GM18499 (cell line): ENCODE results near the gene SORL1-AS1.

ENCODE experiments used
- ATAC-seq: cut with Tn5 transposase; IDR thresholded peaks from one replicate; pipeline ENCODE4 v1.9.1; 2021; ENCODE audit warnings: moderate number of reproducible peaks; ENCODE audit not compliant: insufficient read depth, unreplicated experiment

The SORL1-AS1 gene

DNA sequence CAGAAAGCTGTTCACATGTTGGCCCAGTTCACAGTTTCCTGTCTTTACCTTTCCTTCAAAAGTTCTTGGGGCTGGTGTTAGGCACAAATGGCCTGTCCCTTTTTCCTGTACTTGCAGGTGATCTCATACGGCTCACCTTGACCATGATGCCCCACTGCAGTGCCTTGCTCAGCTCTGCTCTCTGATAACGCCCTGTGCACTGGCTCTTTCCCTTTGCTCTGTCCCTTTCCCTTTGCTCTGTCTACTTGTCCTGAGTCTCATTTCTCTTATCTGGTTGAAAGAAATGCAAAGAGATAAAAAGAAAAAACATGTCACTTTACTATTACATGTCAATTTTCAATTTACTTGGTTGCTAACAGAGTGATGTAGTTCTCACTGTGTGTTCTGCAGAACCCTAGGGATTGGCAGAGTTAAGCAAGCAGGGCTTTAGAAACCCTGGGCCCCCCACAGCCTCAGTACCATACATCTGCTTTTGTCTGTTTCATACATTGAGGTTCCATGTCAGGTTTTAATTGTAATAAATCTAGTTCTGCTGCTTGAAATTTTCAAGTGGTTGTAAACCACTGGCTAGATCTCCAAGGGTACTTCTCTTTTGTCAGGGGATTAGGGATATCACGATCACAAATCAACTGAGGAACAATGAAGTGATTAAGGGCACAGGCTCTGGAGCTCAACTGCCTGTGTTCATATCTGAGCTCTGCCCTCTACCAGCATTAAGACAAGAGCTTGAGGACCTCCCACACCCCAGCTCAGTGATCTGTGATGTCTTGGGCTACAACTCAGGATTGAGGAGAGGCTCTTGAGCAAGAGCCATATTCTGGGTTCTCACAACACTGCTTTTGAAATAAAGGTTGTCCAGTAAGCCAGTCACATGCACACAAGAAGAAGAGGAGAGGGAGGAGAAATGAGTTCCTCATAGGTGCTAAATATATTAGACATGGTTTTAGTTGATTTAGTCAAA is 16.9 kb downstream of the SORL1-AS1 start:
- no peak for ATAC-seq

DNA sequence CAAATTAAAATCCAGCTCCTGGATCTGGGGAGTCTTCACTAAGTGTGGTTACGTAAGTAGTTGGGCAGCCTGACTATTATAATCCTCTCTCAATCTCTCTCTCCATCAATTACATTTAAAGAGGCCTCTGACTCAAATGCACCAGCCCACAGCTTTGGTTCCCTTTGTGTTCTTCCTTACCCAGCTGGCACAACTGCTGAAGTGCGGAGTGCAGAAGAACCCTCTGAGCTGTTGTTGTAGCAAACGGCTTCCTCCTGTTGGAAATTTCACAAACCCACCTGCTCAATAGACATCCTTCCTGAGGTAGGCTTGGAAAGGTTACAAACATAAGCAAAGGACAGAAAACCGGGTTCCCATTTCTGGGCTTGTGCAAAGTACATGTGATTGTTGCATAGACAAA is 17.6 kb downstream of the SORL1-AS1 start:
- ATAC-seq, result no peak

DNA sequence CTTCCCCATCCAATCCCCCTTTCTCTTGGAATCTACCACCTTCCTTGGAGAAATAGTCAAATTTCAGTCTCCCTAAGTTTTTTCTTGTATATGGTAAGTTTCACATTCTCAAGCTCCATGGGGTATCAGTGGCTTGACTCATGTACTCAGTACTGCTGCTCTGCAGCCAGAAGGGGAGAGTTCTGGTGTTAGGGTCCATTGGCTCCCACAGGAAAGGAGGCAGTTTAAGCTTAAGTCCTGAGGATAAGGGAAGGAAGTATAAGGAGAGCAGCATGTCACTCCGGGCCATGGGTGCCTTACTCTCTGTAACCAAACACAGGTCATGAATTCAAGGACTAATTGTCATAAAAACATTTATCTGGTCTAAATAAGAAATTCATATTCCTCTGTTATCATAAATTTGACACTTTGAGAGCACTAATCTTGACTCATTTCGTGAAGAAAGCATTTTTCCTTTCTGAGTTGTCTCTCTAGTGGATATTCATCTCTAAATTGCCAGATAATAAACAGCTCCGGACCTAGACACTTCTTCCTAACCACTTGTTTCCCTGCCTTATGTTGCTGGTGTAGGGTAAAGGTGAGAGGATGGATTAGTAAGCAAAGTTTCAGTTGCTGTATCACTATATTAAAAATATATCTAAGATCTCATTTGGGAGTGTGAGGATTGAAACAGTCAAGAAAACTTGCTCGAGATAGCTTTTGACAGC is 20.8 kb downstream of the SORL1-AS1 start:
- ATAC-seq, result no peak

DNA sequence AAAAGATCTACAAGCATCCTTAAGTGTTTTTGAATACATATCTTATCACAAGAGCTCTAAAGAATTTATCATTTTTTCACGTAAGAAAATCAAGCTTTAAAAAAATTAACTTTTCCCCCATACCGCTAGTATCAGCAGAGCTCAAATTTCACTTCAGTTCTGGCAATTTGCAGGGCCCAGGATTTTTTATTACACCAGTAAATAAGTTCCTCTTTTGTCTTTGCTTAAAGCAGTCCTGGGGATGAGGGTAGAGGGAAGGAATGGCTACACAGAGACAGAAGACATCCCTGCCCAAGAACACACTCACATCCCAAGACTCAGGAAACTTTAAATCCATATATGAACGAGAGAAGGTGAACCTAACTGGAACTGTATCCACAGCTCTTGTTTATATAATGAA is 23.2 kb downstream of the SORL1-AS1 start:
- ATAC-seq, result no peak

DNA sequence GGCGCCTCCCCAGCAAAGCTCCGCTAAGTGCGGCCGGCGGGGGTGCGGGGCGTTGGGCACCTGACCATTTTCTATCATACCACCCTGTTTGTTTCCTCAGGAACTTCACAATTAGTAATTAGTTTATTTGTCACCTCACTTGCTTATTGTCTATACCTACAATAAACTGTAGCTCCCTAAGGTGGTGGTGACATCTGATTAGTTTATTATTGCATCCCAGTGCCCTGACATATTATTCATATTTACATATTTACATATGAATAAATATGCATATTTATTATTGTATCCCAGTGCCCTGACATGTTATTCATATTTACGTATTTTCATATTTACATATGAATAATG is 25.4 kb downstream of the SORL1-AS1 start:
- ATAC-seq, result no peak

DNA sequence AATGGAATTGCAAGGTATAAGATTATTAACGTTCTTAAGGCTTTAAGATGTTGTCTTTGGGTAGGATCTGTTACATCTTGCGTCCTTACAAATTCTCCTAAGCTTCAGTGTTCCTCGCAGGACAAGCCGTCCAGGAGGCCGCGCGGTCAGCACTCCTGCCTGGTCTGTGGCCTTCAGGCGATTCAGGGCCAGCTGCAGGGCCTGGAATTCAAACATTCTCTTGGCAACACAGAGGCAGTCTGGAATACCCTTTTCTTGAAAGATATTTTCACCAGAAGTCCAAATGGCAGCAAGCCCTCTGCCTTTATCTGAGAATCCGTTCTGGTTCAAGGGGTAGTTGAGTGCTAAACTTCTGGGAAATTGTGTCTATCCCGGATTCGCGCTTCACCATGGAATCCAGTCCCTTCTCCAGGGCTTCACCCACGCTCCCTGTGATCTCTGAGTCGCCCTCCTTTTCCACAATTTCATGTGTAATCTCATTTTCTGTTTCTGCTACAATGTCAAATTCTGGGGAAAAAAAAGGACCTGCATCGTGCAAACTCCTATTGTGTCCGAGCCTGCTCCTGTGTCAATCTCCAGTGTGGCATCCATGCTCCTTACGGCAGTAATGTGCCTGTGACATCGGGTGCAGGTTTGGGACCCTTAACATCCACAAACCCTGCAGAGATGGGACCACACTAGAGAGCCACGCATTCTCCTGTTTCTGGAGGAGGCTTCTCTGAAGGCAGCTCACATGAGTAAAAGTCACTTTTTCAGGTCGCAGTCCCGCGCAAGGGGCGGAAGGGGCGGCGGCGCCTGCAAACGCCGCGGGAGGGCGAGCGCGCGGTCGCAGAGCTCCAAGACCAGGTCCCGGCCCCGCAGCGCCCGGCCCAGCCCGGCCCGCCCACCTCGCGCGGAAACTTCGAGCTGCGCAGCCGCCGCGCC is 26.0 kb downstream of the SORL1-AS1 start:
- no peak for ATAC-seq

DNA sequence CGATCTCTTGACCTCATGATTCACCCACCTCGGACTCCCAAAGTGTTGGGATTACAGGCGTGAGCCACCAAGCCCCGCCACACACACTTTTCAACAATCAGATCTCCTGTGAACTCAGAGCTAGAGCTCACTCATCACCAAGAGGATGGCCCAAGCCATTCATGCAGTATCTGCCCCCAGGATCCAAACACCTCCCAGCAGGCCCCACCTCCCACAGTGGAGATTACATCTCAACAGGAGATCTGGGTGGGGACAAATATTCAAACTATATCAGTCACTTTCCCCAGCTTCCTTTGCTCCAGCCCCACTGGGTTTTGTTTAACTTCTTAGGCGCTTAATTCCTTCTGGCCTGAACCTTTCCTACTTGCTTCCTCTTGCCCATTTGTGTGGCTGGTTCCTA is 26.9 kb downstream of the SORL1-AS1 start:
- ATAC-seq, result no peak

DNA sequence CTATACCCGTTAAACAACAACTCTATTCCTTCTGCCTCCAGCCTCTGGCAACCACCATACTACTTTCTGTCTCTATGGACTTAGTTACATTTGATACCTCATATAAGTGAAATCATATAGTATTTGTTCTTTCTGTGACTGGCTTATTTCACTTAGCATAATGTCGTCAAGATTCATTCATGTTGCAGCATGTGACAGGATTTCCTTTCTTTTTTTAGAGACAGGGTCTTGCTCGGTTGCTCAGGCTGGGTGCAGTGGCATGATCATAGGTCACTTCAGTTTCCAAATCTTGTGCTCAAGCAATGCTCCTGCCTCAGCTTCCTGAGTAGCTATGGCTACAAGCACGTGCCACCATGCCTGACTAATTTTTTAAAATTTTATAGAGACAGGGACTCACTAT is 30.1 kb downstream of the SORL1-AS1 start:
- no peak for ATAC-seq

DNA sequence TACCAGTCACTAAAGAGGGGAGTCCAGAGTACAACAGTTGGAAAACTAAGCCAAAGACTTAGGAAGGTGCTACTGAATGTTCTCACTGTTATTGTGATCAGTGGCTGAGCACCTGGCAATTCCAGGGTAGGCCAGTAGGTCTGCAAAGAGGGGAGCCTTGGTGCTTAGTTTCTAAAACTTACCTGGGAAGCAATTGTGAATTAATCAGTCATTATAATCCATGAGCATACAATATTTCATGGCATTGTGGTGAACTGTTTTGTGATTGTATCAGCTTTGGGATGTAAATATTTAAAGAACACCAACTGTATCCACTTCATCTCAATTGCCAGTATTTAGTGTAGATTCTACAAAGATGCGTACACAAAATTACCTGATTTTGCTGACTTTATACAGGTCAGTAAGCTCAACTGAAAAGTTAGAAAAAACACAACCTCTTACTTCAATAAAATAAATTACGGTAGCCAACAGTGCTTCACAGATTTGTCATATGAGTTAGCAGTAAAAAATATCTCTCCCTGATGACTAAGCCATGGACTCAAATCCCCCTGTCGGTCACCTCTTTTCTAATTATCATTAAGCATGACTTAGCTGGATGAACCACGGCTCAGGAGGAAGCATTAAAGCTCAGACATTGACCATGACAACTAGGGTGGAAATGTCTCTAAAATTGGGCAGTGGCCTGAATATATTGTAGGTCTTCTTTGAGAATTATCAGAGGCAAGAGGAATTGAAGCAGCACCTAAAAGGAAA is 31.4 kb downstream of the SORL1-AS1 start:
- no peak for ATAC-seq

DNA sequence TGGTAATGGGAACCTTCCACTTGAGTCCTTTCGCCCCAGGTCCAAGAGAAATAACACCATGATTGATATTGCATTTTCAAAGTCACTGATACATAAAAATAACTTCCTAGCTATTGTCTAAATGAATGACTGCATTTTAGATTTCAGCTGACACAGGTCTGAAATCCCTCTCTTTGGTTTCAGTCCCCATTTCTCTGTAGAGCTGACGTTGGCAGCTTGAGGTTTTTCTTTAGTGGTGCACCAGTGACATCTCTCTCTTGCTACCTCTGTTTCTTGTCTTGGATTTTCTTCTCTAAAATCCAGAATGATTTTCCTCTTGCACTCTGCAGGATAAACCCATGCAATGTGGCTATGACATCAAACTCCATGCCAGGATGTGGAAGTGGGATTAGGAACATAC is 32.4 kb downstream of the SORL1-AS1 start:
- ATAC-seq, result no peak

DNA sequence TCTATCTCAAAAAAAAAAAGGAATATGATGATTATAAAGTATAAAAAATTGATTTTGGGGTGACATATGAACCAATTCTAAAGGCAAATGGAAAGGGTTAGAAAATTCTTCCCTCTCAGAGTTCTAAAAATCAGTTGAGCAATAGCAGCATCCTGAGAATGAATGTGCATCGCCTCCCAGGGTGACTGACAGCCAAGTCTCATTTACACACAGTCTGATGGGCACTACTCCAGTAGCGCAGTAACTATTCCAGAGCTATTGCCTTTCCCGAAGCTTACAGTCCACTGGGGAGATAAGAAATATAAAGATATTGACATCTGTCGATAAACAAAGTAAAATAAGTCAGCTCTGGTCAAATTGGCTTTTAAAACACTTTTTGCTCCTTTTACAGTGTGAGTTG is 32.9 kb downstream of the SORL1-AS1 start:
- no peak for ATAC-seq

DNA sequence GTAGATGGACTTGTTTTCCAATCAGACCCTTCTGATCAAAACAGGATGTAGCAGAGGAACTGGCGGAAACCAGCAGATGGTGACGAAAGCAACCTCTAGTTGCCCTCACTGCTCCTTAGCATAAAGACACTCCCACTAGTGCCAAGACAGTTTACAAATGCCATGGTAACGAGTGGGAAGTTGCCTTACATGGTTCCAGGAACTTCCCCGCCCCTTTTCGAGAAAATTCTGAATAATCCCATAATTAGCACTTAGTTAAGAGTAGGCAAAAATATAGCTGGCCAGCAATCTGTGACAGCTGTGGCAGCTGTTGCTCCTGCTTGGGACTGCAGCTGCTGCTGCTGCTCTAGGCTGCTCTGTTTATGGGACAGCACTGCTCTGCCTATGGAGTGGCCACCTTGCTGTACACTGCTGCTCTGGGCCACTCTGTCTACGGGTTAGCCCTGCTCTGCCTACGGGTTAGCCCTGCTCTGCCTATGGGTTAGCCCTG is 34.1 kb downstream of the SORL1-AS1 start:
- ATAC-seq, result no peak

DNA sequence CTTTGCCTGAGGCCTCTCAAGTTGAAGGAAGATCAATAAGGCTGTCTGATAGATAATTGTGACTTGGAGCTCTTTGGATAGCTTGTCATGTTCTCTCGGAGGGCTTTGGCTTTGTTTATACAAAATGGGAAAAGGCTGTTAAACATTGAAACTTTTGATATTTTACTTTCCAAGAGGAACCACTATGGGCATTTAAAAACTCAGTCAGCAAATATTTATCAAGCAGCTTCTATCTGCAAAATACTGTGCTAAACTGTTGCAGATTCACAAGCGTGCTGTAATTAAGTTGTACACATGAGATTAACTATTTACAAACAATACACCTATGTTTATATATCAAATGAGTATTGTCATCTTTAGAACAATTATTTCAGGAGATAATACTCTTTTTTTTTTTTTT is 35.2 kb downstream of the SORL1-AS1 start:
- ATAC-seq, result no peak

DNA sequence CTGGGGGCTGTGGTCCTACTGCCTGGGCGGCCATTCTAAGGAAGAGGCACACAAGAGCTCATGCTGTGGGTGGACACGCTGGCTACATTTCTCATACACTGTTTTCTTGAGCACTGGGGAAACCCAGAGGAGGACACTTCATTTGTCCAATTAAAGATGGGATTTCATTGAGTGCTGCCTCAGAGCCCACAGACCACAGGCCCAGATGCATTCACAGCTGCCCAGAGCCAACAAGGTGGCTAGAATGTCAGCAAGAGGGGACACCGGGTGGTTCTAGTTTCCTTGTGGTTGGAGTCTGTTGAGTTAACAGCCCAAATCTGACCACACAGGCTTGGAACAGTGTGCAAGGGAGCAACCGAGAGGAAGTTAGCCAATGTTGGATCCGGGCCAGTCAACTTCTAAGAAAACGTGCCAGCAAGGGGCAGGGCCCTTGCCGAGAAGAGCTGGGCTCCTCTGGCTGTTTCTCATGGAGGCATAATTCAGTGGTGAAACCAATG is 35.7 kb downstream of the SORL1-AS1 start:
- ATAC-seq, result no peak

DNA sequence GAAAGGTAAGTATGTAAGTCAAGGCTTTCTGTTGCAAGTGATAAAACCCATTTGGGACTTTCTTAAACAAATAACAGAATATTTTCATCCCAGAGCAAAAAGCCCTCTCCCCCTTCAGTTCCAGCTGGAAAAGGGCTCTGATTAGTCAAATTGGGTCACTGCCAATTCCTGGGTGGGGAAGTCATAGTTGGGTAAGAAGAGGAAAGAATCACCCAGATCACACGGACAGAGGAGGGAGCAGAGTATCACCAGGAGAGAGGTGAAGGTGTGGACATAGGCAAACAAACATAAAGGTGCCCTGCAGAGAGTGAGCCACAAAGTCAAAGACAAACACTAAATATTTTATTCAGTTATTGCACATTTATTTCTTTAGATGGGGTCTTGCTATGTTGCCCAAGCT is 36.9 kb downstream of the SORL1-AS1 start:
- ATAC-seq, result no peak

DNA sequence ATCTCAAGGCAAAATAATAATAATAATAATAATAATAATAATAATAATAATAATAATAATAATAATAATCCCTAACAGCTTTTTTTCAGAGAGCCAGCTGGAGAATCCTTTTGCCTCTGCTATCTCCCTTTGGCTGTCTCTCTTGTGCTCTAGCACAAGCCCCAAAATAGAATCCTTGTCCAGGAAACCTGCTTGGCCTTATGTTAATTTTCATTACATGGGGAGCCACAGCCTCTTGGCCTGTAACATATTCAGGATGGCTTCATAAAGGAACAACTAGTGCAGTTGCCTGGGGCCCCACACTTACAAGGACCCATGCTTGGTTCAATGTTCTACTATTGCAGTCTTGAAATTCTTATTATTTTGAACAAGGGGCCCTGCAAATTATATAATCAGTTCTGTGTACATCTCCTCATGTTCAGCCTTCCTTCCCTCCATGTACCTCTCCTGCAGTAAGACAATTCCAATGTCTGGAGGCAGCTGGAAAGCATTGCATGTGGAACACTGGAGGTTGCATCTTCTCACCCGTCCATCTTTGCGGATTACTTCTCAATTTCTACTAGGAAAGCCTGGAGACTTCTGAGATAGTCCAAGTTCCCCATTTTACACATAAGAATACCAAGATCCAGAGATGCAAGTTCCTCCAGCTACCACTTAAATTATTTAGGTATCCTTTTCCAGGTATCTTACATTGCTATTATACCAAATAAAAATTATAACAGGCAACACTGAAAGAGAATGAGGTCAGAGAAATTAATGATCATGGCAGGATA is 38.4 kb downstream of the SORL1-AS1 start:
- ATAC-seq, result no peak

DNA sequence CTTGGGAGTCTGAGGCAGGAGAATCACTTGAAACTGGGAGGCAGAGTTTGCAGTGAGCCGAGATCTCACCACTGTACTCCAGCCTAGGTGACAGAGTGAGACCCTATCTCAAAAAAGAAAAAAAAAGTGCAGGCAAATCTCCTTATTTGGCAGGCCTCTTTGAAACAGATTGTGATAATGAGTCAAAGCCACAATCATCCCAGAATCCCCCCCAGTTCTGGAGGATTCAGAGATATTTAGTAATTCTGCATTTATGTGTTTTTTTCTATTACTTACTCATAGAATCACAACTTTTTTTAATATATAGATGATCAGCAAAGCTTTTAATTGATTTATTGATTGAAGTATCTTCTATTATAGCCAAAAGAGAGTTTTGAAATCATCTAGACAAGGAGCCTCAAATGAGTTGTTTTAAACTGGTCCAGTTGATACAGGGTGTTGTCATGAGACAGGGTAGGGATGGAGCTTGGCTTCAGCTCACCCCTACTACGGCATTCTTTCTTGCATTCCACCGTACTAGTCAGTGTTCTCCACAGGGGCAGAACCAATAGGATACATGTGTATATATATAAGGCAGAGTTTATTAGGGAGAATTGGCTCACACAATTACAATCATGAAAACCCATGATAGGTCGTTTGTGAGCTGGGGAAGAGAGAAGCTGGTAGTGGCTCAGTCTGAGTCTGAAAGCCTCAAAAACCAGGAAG is 39.9 kb downstream of the SORL1-AS1 start:
- ATAC-seq, result no peak

DNA sequence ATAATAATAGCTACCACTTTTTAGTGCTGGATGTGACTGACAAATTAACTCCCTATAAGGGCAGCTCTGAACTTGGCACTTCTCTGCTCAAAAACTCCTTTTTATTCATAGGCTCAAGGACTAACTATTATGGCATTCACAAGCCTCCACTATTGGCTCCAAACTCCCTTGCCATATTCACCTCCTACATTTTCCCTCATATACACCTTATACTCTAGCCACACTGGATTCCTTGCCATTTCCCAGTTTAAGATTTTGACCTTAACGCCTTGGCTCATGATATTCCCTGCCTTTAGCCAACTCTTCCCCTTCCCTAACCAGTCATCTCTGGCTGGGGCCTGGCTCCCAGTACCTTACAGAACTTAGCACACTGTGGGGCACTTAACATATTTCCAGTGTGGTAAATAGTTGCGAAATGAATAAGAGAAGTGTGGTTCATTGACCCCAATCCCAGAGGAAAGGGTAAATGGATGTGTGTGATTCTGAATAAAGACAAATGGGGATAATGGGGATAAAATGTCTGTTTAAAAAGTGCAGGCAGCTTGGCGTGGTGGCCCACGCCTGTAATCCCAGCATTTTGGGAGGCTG is 40.7 kb downstream of the SORL1-AS1 start:
- ATAC-seq, result no peak
